HK-2 (cell line): ENCODE measurements around the gene PRAME.

Experiments
- DNase-seq: peaks from one replicate; pipeline ENCODE4 v3.0.0-alpha.2; 2018; ENCODE audit not compliant: unreplicated experiment

PRAME gene

GRCh38 chr22:22579869-22580604, 21.0 kb upstream of the PRAME start:
- DNase-seq: no peak

- peak; percentile 39 for DNase-seq
These were observed 19.8 kb upstream of the PRAME start for GRCh38 chr22:22578702-22579424.

GRCh38 chr22:22576989-22577427, 17.9 kb upstream of the PRAME start:
- DNase-seq: no peak

- peak; percentile 54 for DNase-seq
These were observed 17.4 kb upstream of the PRAME start for GRCh38 chr22:22576244-22576988.

GRCh38 chr22:22574361-22574760, 15.3 kb upstream of the PRAME start:
- no peak for DNase-seq

GRCh38 chr22:22573047-22573889, 14.2 kb upstream of the PRAME start:
- DNase-seq: no peak

- DNase-seq: no peak
These were observed 12.8 kb upstream of the PRAME start for GRCh38 chr22:22571862-22572261.

- DNase-seq: no peak
These were observed 12.4 kb upstream of the PRAME start for GRCh38 chr22:22571429-22571828.

GRCh38 chr22:22569218-22569617, 10.2 kb upstream of the PRAME start:
- no peak for DNase-seq

- DNase-seq: no peak
These were observed 6.9 kb upstream of the PRAME start for GRCh38 chr22:22565981-22566380.

- no peak for DNase-seq
These were observed 744 bp downstream of the PRAME start for GRCh38 chr22:22558071-22558971.

- no peak for DNase-seq
These were observed 1.8 kb downstream of the PRAME start for GRCh38 chr22:22556995-22557925.

GRCh38 chr22:22556578-22556977, 2.5 kb downstream of the PRAME start:
- DNase-seq: no peak

- no peak for DNase-seq
These were observed 3.5 kb downstream of the PRAME start for GRCh38 chr22:22555596-22555995.

- no peak for DNase-seq
These were observed 4.3 kb downstream of the PRAME start for GRCh38 chr22:22554587-22555284.

GRCh38 chr22:22553735-22554586, 5.1 kb downstream of the PRAME start:
- no peak for DNase-seq

- DNase-seq: no peak
These were observed 5.9 kb downstream of the PRAME start for GRCh38 chr22:22553141-22553540.

- DNase-seq: no peak
These were observed 6.4 kb downstream of the PRAME start for GRCh38 chr22:22552630-22553029.
